Dermis blood vessel endothelial cell (primary cell): ENCODE results near the gene KTN1. TPM values are rescaled to one million over a fixed set of nuclear protein-coding genes. Genes with fewer than 3 reads are reported as not detected.

Source experiments
- DNase-seq: peaks from one replicate; pipeline ENCODE4 v3.0.0; 2010
- total RNA-seq: library from RNA; depleted of rRNA; stranded (reverse); fragments of >200 nt; gene quantifications from 2 replicates; pipeline ENCODE4 v1.2.3, GENCODE V29; 2014

The KTN1 gene
- total RNA-seq, 1 donor from 2014 or later = 193 TPM

GRCh38 chr14:55609681-55610080 lies 29.7 kb downstream of the KTN1 start:
- DNase-seq = peak; percentile 57

- no peak for DNase-seq
These were observed 30.8 kb downstream of the KTN1 start for GRCh38 chr14:55610713-55611370.

- DNase-seq = no peak
These were observed 31.9 kb downstream of the KTN1 start for GRCh38 chr14:55611859-55612258.

- DNase-seq = no peak
These were observed 34.3 kb downstream of the KTN1 start for GRCh38 chr14:55614304-55614703.

GRCh38 chr14:55620277-55620676 lies 40.3 kb downstream of the KTN1 start:
- no peak for DNase-seq

- DNase-seq = no peak
These were observed 41.0 kb downstream of the KTN1 start for GRCh38 chr14:55620981-55621380.

- no peak for DNase-seq
These were observed 41.4 kb downstream of the KTN1 start for GRCh38 chr14:55621391-55621790.

GRCh38 chr14:55624913-55625312 lies 44.9 kb downstream of the KTN1 start:
- no peak for DNase-seq

GRCh38 chr14:55625481-55625880 lies 45.5 kb downstream of the KTN1 start:
- DNase-seq = no peak

GRCh38 chr14:55626131-55626530 lies 46.1 kb downstream of the KTN1 start:
- no peak for DNase-seq

- no peak for DNase-seq
These were observed 48.4 kb downstream of the KTN1 start for GRCh38 chr14:55628426-55628825.

GRCh38 chr14:55638665-55639064 lies 58.7 kb downstream of the KTN1 start:
- DNase-seq = peak; percentile 13

GRCh38 chr14:55641290-55641689 lies 61.3 kb downstream of the KTN1 start:
- no peak for DNase-seq

GRCh38 chr14:55641954-55642353 lies 61.9 kb downstream of the KTN1 start:
- DNase-seq = no peak

- DNase-seq = no peak
These were observed 65.1 kb downstream of the KTN1 start for GRCh38 chr14:55645145-55645544.

- DNase-seq = no peak
These were observed 66.1 kb downstream of the KTN1 start for GRCh38 chr14:55645845-55646832.

GRCh38 chr14:55650992-55651391 lies 71.0 kb downstream of the KTN1 start:
- DNase-seq = no peak

GRCh38 chr14:55654243-55654642 lies 74.2 kb downstream of the KTN1 start:
- no peak for DNase-seq

GRCh38 chr14:55661029-55661428 lies 81.0 kb downstream of the KTN1 start:
- DNase-seq = no peak

- DNase-seq = no peak
These were observed 82.7 kb downstream of the KTN1 start for GRCh38 chr14:55662752-55663151.

- no peak for DNase-seq
These were observed 85.2 kb downstream of the KTN1 start for GRCh38 chr14:55665067-55665675.

- DNase-seq = no peak
These were observed 87.8 kb downstream of the KTN1 start for GRCh38 chr14:55667801-55668200.

GRCh38 chr14:55671641-55672040 lies 91.6 kb downstream of the KTN1 start:
- no peak for DNase-seq
